SU-DHL-6 (cell line): ENCODE measurements around the gene CMTM8.

ENCODE experiments used
- H2AFZ ChIP-seq: fragments of 200-600 bp; sonication (generic); 2 replicates; pipeline ENCODE4 v1.6.1; 2014; ENCODE audit warnings: low read depth, mild to moderate bottlenecking, moderate library complexity, mixed read lengths, antibody characterized with exemption, low read length; ENCODE audit not compliant: severe bottlenecking
- H3F3A ChIP-seq: fragments of 200-600 bp; shearing (Covaris generic); 2 replicates; pipeline ENCODE4 v1.6.0; 2016; ENCODE audit warnings: antibody characterized with exemption, mild to moderate bottlenecking; ENCODE audit not compliant: insufficient read depth
- H3K27ac ChIP-seq: fragments of 200-600 bp; sonication (generic); 2 replicates; pipeline ENCODE4 v1.5.1; 2016; ENCODE audit warnings: low read depth, mild to moderate bottlenecking, low read length, moderate library complexity, mixed read lengths
- H3K27me3 ChIP-seq: fragments of 200-600 bp; sonication (generic), shearing (Covaris generic); 2 replicates; pipeline ENCODE4 v1.6.0; 2014; ENCODE audit warnings: mild to moderate bottlenecking, low read length
- H3K36me3 ChIP-seq: fragments of 200-600 bp; sonication (generic); 2 replicates; pipeline ENCODE4 v1.6.1; 2014; ENCODE audit warnings: mild to moderate bottlenecking, low read length, mixed read lengths
- H3K4me2 ChIP-seq: fragments of 300-600, 200-600 bp; shearing (Covaris generic), sonication (generic); 2 replicates; pipeline ENCODE4 v1.6.0; 2014; ENCODE audit warnings: low read length, low read depth, mild to moderate bottlenecking; ENCODE audit not compliant: poor library complexity, severe bottlenecking
- H3K4me3 ChIP-seq: fragments of 200-600 bp; sonication (generic); 2 replicates; pipeline ENCODE4 v1.5.1; 2014; ENCODE audit warnings: antibody characterized with exemption, low read length, mild to moderate bottlenecking, mixed read lengths; ENCODE audit not compliant: insufficient read depth, poor library complexity, severe bottlenecking
- H3K79me2 ChIP-seq: fragments of 200-600 bp; sonication (generic); 2 replicates; pipeline ENCODE4 v1.6.1; 2014; ENCODE audit warnings: mild to moderate bottlenecking, low read length, moderate library complexity; ENCODE audit not compliant: insufficient read depth
- H3K9ac ChIP-seq: fragments of 200-600 bp; sonication (generic); 2 replicates; pipeline ENCODE4 v1.7.0; 2014; ENCODE audit warnings: mild to moderate bottlenecking, low read length
- H3K9me2 ChIP-seq: fragments of 200-600 bp; sonication (generic); replicated peaks from 2 replicates; pipeline ENCODE4 v1.6.1; 2014; ENCODE audit warnings: low read length; ENCODE audit not compliant: insufficient read depth
- H3K9me3 ChIP-seq: fragments of 200-600 bp; sonication (generic); 2 replicates; pipeline ENCODE4 v1.6.1; 2014; ENCODE audit warnings: low read length, mixed read lengths; ENCODE audit not compliant: insufficient read depth
- H4K20me1 ChIP-seq: fragments of 200-600 bp; sonication (generic); 2 replicates; pipeline ENCODE4 v1.6.1; 2014; ENCODE audit warnings: low read depth, mild to moderate bottlenecking, antibody characterized with exemption, low read length, moderate library complexity, mixed read lengths
- CTCF ChIP-seq: fragments of 200-600 bp; sonication (generic); IDR thresholded peaks from one replicate; pipeline ENCODE4 v1.5.1; 2017; ENCODE audit warnings: antibody characterized with exemption, mild to moderate bottlenecking, low read length, moderate library complexity; ENCODE audit not compliant: insufficient read depth, poor library complexity, severe bottlenecking
- EZH2phosphoT487 ChIP-seq: fragments of 200-600 bp; sonication (generic), shearing (Covaris generic); conservative IDR thresholded peaks from 2 replicates; pipeline ENCODE4 v1.6.1; 2018; ENCODE audit warnings: mild to moderate bottlenecking, antibody characterized with exemption, low read length, moderate library complexity, mixed read lengths

CMTM8 gene

DNA sequence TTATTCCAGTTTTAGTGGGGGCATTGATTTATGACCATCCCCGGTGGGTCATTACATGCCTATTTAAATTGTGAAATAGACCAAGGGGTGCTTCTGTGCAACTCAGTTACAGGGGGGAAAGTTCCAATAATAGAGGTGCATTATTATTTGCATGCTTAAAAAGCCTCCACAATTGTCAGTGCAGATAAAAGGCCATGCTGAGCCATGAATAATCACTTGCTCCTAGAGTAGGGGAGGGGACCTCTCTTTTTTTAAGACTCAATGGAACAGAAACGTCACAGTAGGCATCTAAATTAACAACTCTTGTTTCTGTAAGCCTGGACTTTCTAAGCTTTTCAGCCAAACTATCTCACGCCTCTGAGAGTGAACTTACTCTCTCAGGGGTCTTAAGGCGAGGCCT, 86.7 kb downstream of the CMTM8 start:
- Histone ChIP-seq H3K79me2 (no peaks in the 10 kb centered on the region), H3K27ac (no peak overlapping the region), H3F3A (no peaks in the 10 kb centered on the region), H2AFZ (no peak overlapping the region), H3K9me2 (no peaks in the 10 kb centered on the region), H3K36me3 (no peaks in the 10 kb centered on the region), H3K4me2 (no peak overlapping the region), H3K27me3 (no peaks in the 10 kb centered on the region), H3K9ac (no peak overlapping the region), H3K9me3 (no peaks in the 10 kb centered on the region), H4K20me1 (no peaks in the 10 kb centered on the region), H3K4me3 (no peak overlapping the region)
- TF ChIP-seq EZH2phosphoT487 (no peak), CTCF (no peak)

GRCh38 chr3:32325927-32326326, 87.4 kb downstream of the CMTM8 start:
- TF ChIP-seq EZH2phosphoT487 = no peak
- no peak for TF ChIP-seq CTCF
- no peaks in the 10 kb centered on the region for H4K20me1 ChIP-seq
- H3K9ac ChIP-seq = no peak overlapping the region
- H3K4me3 ChIP-seq = no peak overlapping the region
- H3K27me3 ChIP-seq = no peaks in the 10 kb centered on the region
- H3K9me2 ChIP-seq = no peaks in the 10 kb centered on the region
- H3F3A ChIP-seq = no peaks in the 10 kb centered on the region
- H3K36me3 ChIP-seq = no peaks in the 10 kb centered on the region
- H2AFZ ChIP-seq = no peak overlapping the region
- H3K79me2 ChIP-seq = no peaks in the 10 kb centered on the region
- no peak overlapping the region for H3K4me2 ChIP-seq
- H3K27ac ChIP-seq = no peak overlapping the region
- no peaks in the 10 kb centered on the region for H3K9me3 ChIP-seq

GRCh38 chr3:32326795-32327194, 88.3 kb downstream of the CMTM8 start:
- Histone ChIP-seq H3K4me3 (no peak overlapping the region), H3K9ac (no peak overlapping the region), H3K9me3 (no peaks in the 10 kb centered on the region), H3K79me2 (no peaks in the 10 kb centered on the region), H3K36me3 (no peaks in the 10 kb centered on the region), H4K20me1 (no peaks in the 10 kb centered on the region), H3K9me2 (no peaks in the 10 kb centered on the region), H3F3A (no peaks in the 10 kb centered on the region), H3K27ac (no peak overlapping the region), H2AFZ (no peak overlapping the region), H3K27me3 (no peaks in the 10 kb centered on the region), H3K4me2 (no peak overlapping the region)
- TF ChIP-seq CTCF (no peak), EZH2phosphoT487 (no peak)

DNA sequence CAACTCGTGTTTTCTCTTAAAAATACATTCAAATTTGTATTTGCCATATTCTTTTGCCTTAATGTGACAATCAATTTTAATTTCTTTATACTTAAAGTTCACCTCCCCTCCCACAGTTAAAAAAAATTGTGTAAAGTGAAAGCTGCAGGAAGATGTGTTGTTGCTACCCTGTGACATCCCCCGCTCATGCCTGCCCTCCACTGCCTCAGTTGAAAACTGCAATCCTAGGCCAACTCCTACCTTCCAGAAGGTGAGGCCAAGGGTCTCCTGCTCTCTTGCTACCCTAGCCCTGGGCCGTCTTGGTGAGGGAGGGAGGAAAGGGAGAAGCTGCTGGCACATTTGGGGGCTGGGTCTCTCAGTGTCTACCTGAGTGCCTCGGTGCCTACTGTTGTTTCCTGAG, 96.2 kb downstream of the CMTM8 start:
- Histone ChIP-seq H2AFZ (no peak overlapping the region), H3K9me2 (no peaks in the 10 kb centered on the region), H3K9ac (no peak overlapping the region), H3K79me2 (no peaks in the 10 kb centered on the region), H3K4me2 (no peak overlapping the region), H3K27me3 (no peaks in the 10 kb centered on the region), H4K20me1 (no peaks in the 10 kb centered on the region), H3K36me3 (no peaks in the 10 kb centered on the region), H3F3A (no peaks in the 10 kb centered on the region), H3K9me3 (no peaks in the 10 kb centered on the region), H3K4me3 (no peak overlapping the region), H3K27ac (no peak overlapping the region)
- TF ChIP-seq EZH2phosphoT487 (no peak), CTCF (peak; percentile 26)
